SKM-1 (cell line): ENCODE measurements around the gene PHLDB2.

ENCODE experiments used
- DNase-seq: peaks from one replicate; lab custom pipeline; 2025; ENCODE audit not compliant: unreplicated experiment; lab: John Stamatoyannopoulos, UW

The PHLDB2 gene

DNA sequence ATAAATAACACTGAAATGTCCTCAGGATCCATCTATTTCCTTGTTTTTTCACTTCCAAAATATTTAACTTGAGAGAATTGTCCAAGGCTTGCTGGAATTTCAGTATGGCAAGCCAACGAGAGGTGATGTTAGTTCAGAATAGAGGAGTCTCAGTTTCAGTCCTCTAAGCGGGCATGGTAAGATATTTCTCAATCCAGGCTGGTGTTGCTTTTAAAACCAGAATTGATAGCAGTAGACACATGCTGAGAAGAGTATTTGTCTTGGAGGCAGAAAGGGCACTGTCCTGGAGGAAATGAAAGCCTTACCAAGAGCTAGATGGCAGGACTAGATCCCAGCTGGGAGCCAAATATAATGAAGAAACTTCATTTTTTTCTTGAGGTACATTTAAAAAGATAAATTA, 23.1 kb downstream of the PHLDB2 start:
- no peak for DNase-seq

DNA sequence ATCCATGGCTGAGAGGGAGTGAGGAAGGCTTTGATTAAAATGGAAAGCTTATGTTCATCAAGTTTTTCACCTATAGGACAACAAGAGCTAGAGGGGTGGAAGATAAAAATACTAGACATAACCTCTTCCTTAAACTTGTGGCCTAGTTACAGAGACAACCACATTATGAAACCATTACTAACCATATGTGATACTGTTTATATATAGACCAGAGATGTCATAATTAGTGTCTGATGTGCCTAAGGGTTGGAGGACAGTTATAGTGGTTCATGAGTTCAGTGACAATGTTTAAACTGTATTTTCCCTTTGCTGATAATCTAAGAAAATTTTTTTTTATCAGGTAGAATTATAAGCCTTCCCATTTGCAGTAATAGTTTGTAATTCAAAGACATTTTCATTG, 23.7 kb downstream of the PHLDB2 start:
- no peak for DNase-seq

DNA sequence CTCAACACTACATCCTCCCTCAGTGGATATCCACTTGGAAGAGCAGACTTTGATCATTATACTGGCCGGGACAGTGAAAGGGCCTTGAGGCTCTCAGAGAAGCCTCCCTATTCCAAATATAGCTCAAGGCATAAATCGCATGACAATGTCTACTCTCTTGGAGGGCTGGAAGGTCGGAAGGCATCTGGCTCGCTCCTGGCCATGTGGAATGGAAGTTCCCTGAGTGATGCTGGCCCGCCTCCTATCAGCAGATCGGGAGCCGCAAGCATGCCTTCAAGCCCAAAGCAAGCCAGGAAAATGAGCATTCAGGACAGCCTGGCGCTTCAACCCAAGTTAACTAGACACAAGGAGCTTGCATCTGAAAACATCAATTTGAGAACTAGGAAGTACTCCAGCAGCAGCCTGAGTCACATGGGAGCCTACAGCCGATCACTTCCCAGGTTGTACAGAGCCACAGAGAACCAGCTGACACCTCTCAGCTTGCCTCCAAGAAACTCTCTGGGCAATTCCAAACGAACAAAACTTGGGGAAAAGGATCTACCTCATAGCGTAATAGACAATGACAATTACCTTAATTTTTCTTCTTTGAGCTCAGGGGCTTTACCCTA, 25.4 kb downstream of the PHLDB2 start:
- DNase-seq, result no peak

DNA sequence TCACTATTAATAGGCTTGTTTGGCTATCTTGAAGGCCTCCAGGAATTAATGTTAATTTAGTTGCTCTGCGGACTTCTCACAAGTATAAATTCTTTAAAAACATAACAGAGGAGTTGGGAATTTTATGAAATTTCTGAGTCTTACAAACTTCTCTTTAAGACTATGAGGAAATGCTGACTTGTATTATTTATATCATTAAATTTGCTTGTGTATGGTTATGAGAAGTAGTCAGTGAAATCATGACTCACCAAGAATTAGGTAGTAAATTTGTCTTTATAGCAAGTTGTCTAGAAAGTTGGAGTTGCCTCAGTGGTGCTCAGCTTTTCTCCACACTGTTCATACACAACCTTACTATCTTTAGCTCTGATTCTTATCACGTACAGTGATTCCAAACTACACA, 26.5 kb downstream of the PHLDB2 start:
- DNase-seq, result no peak

DNA sequence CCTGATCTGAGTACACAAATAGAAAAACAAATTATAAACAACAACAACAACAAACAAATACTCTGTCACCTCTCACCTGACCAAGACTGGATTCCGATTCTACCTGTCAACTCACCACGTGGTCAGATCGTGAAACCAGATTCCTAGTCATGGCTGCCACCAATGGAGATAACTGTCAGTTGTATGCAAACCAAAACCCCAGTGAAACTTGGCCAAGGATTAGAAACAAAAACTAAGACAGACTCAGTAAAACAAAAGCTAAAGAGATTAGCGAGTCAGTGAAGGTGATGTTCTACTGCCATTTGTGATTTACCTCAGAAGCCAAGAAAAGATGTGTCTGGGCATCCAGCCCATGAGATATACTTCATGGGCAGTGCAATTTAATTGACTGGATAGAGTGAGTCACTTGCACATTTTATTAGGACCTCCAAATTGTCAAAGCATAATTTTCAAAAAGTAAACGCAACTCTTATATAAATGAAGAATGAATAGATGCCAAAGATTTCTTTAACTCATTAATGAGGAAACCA, 31.1 kb downstream of the PHLDB2 start:
- DNase-seq, result no peak

DNA sequence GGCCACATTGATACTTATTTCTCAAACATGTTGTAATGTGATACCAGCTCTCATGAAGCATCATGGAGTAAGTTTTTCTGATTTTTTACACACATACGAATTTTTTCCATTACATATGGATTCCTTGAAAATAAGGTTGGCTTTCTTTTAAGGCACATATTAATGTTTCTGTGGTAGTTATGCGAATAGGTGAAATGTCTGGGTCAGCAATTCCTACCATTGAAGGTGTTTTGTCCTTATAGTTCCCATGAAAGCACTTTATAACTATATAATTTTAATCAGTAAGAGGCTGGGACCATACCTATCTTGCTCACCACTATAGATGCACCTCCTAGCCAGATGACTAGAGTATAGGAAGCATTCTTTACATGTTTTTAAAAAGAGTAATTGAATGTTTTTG, 33.0 kb downstream of the PHLDB2 start:
- no peak for DNase-seq

DNA sequence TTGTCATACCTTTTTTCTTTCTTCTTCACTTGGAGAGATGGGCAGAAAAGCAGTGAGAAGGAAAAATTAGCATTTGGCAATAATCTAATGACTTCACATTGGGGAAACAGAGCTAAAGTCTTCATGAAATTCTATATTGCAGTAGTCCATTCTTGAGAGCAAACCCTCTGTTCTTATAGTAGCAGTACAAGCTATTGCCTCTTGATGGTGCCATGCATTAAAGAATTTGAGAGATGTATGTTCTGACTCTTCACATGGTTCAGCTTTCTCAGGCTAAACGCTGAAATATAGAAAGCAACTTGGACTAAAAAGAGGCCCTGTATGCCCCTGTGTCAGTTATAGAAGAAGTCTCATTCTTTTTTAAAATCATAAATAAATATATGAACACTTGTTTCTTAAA, 36.0 kb downstream of the PHLDB2 start:
- no peak for DNase-seq

DNA sequence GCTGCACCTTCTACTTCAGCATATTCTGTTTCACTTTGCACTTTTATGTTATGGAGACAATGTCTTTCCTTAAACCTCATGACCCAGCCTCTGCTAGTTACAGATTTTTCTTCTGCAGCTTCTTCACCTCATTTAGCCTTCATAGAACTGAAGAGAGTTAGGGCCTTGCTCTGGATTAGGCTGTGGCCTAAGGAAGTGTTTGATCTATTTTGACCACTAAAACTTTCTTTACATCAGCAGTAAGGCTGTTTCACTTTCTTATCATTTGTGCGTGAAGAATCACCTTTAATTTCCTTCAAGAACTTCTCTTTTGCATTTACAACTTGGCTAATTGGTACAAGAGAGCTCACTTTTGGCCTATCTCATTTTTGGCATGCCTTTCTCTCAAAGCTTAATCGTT, 40.9 kb downstream of the PHLDB2 start:
- DNase-seq, result no peak

DNA sequence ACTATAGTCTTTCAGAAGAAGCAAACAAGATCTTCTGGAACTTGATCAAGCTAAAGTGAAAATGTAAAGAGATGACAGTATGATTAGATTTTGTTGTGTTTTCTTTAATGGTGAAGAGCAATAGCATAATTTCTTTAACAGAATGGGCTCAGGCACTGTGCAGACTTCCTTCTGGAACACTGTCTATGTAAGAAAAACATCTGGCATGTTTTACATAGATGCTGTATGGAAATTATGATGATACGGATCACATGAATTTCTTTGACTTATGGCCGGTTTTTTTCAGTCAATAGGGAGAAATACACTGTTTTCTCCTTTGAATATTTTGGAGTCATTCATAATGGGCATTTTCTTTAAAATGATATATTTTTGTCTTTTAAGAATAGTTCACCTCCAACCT, 42.6 kb downstream of the PHLDB2 start:
- DNase-seq, result no peak

DNA sequence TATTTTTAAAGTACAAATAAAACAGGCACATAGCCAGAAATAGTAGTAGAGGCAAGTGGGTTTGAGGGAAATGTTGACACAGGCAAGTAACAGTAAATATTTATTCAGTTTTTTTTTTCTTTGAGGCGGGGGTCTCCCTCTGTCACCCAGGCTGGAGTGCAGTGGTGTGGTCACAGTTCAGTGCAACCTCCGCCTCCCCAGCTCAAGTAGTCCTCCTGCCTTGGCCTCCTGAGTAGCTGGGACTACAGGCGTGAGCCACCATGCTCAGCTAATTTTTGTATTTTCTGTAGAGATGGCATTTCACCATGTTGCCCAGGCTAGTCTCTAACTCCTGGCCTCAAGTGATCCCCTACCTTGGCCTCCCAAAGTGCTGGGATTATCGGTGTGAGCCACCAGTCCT, 43.5 kb downstream of the PHLDB2 start:
- DNase-seq, result no peak

DNA sequence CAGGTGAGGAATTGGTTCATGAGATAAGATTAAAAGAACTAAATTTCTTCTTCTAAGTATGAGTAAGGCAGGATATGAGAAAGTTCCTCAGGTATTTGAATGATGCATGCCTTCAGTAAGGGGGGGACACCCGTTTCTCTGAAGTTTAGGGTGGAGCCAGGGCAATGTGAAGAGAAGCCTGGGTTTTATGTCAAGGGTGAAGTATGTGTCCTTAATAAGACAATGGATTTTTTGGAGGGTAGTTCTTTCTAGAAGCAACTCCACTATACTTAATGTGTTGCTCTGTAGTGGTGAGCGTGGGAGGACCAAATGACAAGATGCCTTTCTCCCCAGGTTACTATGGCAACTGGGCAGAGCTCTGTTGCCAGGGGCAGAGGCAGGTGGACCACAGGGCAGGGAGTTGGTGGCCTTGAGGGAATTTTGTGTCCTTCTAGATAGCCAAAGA, 44.0 kb downstream of the PHLDB2 start:
- no peak for DNase-seq

DNA sequence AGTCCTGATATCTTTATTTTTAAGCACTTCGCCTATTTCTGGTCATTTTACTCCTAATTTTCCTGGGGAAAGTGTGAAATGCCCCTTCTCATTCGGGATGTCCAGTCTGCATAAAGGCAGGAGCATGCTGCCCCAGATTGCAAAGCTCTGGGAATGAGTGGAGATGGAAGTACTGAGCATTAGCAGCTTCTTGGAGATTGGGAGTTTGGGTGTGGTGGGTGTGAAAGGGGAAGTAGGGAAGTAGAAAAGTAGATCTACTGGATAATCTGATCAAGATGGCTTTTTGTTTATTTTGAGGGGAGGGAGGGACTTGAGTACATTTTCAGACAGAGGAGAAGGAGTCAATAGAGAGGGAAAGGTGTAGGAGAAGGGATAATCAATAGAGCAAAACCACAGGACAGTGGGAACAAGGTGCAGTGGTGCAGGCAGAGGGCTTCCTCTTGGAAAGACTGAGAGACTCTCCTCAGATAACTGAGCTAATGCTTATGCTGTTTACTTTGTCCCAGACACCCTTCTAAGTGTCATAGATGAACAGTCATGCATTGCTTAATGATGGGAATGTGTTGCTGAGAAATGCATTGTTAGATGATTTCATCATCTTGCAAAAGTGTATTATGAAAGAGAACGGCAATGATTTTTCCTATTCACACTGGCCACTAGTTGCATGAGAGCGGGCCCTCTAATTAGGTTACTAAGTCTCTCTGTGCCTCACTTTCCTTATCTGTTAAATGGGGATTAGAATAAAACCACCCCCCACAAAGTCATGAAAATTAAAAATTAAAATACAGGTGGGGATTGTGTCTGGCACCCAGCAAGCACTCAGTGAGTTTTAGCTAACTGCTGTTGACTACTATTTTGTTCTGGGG, 45.5 kb downstream of the PHLDB2 start:
- DNase-seq, result no peak

DNA sequence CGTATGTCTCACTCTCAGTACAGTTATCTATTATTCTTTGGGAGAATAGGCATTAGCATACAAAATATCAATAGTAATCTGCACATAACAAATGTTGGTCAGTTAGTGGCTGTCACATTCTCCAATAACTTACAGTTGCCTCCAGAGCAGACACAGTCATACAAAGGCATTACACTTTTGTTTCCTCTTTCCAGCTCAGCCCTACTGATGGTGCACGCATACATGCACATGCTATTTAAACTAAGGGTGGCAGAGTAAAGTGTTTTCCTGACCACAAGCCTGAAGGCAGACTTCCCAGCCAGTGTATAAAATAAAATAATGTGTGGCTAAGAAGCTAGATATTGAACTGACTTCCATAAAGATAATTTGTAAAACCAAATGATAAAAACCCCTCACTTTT, 47.6 kb downstream of the PHLDB2 start:
- no peak for DNase-seq

DNA sequence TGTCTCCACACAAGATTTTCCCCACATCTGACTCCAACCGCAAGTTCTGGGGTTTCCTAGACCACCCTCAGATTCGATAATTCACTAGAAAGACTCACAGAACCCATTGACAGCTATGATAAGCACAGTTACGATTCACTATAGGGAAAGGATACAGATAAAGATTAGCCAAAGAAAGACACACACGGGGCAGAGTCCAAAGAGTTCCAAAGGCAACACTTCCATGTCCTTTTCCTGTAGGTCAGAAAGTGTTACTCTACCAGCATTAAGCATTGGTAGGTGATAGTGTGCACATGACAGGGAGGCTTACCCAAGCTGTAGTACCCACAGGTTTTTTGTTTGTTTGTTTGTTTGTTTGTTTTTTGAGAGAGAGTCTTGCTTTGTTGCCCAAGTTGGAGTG, 48.1 kb downstream of the PHLDB2 start:
- no peak for DNase-seq

DNA sequence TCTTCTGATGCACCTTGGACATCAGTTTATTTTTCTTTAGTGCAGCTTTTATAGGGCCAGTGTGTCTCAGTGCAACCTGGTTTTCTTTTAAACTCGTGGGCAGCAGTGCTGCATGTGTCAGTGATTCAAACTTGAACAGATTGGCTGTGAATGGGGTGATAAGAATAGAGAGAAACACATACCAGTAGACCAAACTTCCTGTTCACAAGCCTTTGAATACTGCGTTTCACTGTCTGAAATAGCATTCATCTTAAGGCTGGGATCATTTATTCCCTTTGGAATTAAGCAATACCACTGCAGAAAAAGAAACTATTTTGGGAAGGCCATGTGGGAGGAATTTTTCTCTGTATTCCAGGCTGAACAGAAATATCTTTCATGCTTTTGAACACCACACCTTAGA, 51.7 kb downstream of the PHLDB2 start:
- DNase-seq, result no peak

DNA sequence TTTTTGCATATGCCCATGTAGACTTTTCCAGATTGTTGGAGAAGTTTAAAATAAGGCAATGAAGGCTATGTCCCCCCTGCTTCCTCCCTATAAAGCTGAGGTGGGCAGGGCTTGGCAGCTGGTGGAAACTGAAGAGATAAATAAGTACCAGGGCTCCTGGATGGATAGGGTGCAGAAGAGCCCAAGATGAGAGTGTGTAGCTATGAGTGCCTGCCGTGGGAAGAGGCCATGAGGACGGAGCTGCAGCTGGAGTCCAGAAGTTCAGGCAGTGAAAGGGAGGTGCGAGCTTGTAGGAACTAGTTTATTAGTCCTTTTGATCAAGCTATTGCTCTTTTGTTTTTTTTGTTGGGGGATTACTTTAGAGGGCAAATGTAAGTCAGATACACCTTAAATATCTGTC, 52.4 kb downstream of the PHLDB2 start:
- no peak for DNase-seq

DNA sequence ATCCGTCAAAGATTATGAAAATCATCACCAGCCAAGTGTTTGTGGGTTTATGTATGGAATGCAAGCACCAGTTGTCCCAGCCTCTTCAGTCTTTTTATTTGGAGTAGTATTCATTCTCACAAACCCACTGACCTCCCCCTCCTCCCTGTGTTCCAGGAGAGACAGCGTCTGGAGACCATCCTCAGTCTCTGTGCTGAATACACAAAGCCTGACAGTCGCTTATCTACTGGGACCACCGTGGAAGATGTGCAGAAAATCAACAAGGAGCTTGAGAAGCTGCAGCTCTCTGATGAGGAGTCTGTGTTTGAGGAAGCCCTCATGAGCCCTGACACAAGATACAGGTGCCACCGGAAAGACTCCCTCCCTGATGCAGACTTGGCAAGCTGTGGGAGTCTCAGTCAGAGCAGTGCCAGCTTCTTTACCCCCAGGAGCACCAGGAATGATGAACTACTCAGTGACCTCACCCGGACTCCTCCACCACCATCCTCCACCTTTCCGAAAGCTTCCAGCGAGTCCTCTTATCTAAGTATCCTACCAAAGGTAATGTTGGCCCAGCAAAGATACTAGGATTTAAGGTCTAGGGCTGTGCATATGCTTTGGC, 54.2 kb downstream of the PHLDB2 start:
- no peak for DNase-seq

DNA sequence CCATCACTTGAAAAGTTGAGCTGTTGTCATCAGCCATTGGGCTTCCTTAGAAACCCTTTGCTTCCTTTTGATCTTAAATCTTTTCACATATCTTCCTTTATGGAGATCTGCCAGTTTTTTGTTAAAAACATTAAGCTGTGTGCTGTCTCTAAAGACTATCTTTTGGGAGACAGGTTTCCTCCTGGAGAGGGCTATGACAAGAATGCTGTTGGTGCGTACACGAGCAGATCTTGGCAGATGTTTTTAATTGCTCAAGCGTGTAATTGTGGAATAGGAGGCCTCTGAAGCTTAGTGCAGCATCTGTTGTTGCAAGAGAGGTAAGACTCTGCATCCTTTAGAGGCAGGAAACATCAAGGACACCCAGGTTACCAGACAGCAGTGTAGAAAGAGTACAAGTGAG, 56.8 kb downstream of the PHLDB2 start:
- no peak for DNase-seq

DNA sequence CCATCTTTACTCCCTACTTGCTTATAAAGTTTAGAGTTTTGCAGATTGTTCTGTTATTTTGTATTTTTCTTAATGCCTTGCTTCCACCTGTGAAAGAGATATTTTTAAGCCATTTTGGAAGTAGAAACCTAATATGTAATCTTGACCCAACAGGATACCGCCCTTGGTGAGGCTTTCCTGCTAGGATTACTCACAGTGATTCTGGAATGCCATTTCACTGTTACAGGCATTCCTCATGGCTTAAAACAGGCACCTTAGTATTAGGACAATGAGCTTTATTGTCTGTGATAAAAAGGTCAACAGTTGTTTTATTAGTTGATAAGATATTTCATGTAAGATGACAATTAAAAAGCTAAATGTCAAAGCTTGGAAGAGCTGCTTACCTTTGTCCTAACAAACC, 58.2 kb downstream of the PHLDB2 start:
- DNase-seq, result no peak

DNA sequence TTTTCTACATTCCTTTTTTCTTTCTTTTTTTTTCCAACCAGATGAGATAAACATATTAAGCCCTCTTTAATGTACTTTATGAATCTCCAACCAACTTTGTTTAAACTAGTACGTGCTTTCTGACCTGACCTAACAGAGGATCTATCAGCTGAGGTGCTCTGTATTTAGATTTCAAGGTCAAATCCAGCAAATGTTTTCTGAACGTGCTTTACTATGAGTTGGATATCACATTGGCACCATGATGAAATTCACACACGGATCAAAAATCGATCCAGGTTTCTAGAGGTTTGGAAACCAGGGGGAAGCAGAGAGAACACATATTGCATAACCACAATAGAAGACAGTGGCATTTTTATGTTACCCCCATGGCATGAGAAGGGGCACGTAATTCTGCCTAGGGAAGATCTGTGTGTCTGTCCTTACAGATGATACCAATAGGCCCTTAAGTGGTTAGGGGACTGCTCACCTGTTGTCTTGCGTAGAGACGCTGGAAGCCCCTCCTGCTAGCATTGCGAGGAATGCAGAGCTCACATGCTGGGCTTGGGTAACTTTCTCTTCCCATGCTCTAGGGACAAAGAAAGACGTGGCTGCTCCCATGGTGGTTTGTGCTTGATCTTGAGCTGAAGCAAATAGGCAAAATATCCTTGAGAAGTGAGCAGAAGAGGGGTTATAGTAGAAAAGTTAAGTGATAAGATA, 60.5 kb downstream of the PHLDB2 start:
- no peak for DNase-seq

DNA sequence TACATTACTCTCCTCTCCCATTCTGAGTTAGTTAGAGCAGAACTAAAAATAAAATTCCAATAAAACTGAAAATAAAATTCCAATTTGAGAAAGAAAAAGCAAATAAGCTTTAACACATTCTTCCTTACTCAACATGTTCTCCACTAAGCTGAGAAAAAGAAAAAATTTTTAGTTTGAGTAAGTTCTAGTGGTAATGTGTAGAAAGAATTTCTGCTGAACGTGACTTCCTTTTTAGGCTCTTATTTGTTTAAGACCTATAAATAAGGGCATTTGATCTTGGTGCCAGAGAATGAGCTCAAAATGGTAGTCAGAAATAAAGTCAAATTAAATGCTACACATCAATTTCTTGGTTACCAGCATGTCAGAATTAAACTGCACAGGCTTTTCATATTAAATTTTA, 62.1 kb downstream of the PHLDB2 start:
- DNase-seq, result no peak
